Heart left ventricle (tissue), 13 donors: Measurements from ENCODE around the gene SPOCK1.

Experiments
- POLR2A ChIP-seq, 2 donors: fragments of 450-650 bp; IDR thresholded peaks; one replicate each; pipeline ENCODE4 v1.6.1; 2017; ENCODE audit warnings: antibody characterized with exemption in 2 of 2, mild to moderate bottlenecking in 2 of 2, moderate library complexity in 2 of 2
- TF ChIP-seq, protein P1 (sequence below), 12 donors: fragments of 200-600 bp; sonication (generic) in 4 of 12; IDR thresholded peaks; one replicate each; pipeline versions ENCODE4 v1.5.0 to v1.8.0; 2018 to 2022; ENCODE audit warnings: antibody characterized with exemption in 12 of 12, mild to moderate bottlenecking in 5 of 12
- donor health status: ischemic (EF 13 %, LVEDD 7.1; RV severe dilation, severe dysfunction).
- donor health status: DM: no; HTN: yes; CAD: no.
- donor health status: DM: no; HTN: no; CAD: no.
- donor health status: ischemic (EF 25% LVEDD 6.9; RV normal size, moderate dysfunction).
- donor health status: ischemic (EF 25% LVEDD 5.7; RV mildly dilated, moderate dysfunction).
- donor health status: ischemic (EF 35%, LVEDD 5.7; RV mildly dilated, moderate dysfunction).
- donor health status: nonischemic (EF 11% LVEDD 7.7; RV severe dilation, severe dysfunction).
- donor health status: DM: yes; HTN: yes; CAD: no.
- donor health status: PGD.
- donor health status: ischemic (EF 29% LVEDD 5.4; RV normal size, mild dysfunction).
- donor health status: nonischemic (EF 23%, LVEDD 6.1; RV moderate dilation, normal function).

DNA sequence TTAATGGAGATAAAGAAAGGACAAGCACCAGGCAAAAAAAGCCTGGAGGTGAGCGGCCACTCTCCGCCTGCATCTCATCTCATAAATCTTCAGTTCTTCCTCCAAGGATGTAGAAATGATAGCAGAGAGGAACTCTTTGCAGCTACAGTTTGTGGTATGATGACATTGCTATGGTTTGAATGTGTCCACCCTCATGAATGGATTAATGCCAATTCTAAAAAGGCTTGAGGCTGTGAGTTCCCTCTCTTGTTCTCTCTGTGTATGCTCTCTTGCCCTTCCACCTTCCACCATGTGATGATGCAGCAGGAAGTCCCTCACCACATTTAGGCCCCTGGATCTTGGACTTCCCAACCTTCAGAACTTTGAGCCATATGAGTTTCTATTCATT lies 126.4 kb downstream of the SPOCK1 start:
- TF ChIP-seq, protein P1, sequence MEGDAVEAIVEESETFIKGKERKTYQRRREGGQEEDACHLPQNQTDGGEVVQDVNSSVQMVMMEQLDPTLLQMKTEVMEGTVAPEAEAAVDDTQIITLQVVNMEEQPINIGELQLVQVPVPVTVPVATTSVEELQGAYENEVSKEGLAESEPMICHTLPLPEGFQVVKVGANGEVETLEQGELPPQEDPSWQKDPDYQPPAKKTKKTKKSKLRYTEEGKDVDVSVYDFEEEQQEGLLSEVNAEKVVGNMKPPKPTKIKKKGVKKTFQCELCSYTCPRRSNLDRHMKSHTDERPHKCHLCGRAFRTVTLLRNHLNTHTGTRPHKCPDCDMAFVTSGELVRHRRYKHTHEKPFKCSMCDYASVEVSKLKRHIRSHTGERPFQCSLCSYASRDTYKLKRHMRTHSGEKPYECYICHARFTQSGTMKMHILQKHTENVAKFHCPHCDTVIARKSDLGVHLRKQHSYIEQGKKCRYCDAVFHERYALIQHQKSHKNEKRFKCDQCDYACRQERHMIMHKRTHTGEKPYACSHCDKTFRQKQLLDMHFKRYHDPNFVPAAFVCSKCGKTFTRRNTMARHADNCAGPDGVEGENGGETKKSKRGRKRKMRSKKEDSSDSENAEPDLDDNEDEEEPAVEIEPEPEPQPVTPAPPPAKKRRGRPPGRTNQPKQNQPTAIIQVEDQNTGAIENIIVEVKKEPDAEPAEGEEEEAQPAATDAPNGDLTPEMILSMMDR (IDR thresholded peaks at IDR 0.05): no peak
- no peak for TF ChIP-seq POLR2A (IDR thresholded peaks at IDR 0.05)
